ENCODE results near the gene EPB41L2.

Gene EPB41L2

GRCh38 chr6:130969166-130969565, 93.9 kb downstream of the EPB41L2 start:
- Mint-ChIP-seq H3K9me3 (peaks cover 3% of the 10 kb centered on the region), H3K36me3 (ENCODE audit: low read depth) (peaks cover 13% of the 10 kb centered on the region), H3K27me3 (ENCODE audit: low read depth, poor library complexity) (no peaks in the 10 kb centered on the region), H3K4me3 (no peak overlapping the region), H3K27ac (no peak overlapping the region), H3K4me1 (peaks cover 48% of the 10 kb centered on the region)
- TF ChIP-seq, protein P1, sequence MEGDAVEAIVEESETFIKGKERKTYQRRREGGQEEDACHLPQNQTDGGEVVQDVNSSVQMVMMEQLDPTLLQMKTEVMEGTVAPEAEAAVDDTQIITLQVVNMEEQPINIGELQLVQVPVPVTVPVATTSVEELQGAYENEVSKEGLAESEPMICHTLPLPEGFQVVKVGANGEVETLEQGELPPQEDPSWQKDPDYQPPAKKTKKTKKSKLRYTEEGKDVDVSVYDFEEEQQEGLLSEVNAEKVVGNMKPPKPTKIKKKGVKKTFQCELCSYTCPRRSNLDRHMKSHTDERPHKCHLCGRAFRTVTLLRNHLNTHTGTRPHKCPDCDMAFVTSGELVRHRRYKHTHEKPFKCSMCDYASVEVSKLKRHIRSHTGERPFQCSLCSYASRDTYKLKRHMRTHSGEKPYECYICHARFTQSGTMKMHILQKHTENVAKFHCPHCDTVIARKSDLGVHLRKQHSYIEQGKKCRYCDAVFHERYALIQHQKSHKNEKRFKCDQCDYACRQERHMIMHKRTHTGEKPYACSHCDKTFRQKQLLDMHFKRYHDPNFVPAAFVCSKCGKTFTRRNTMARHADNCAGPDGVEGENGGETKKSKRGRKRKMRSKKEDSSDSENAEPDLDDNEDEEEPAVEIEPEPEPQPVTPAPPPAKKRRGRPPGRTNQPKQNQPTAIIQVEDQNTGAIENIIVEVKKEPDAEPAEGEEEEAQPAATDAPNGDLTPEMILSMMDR (IDR thresholded peaks at IDR 0.05), result no peak
- DNase-seq, result no peak

- no peaks in the 10 kb centered on the region for H3K9me3 Mint-ChIP-seq
- TF ChIP-seq, protein P1 (IDR thresholded peaks at IDR 0.05), result no peak
- peaks cover 42% of the 10 kb centered on the region for H3K4me1 Mint-ChIP-seq
- no peak for DNase-seq
- no peaks in the 10 kb centered on the region for H3K27me3 Mint-ChIP-seq (ENCODE audit: low read depth, poor library complexity)
- no peak overlapping the region for H3K27ac Mint-ChIP-seq
- peaks cover 7% of the 10 kb centered on the region for H3K36me3 Mint-ChIP-seq (ENCODE audit: low read depth)
- H3K4me3 Mint-ChIP-seq, result no peak overlapping the region
Measured at GRCh38 chr6:130968476-130968875, 94.6 kb downstream of the EPB41L2 start.

GRCh38 chr6:130967502-130968445, 95.3 kb downstream of the EPB41L2 start:
- no peak for DNase-seq
- Mint-ChIP-seq H3K4me3 (no peak overlapping the region), H3K9me3 (no peaks in the 10 kb centered on the region), H3K27me3 (ENCODE audit: low read depth, poor library complexity) (no peaks in the 10 kb centered on the region), H3K36me3 (ENCODE audit: low read depth) (peaks cover 9% of the 10 kb centered on the region), H3K4me1 (peaks cover 45% of the 10 kb centered on the region), H3K27ac (peak overlapping the region; percentile 73)
- TF ChIP-seq, protein P1 (IDR thresholded peaks at IDR 0.05), result no peak

DNA sequence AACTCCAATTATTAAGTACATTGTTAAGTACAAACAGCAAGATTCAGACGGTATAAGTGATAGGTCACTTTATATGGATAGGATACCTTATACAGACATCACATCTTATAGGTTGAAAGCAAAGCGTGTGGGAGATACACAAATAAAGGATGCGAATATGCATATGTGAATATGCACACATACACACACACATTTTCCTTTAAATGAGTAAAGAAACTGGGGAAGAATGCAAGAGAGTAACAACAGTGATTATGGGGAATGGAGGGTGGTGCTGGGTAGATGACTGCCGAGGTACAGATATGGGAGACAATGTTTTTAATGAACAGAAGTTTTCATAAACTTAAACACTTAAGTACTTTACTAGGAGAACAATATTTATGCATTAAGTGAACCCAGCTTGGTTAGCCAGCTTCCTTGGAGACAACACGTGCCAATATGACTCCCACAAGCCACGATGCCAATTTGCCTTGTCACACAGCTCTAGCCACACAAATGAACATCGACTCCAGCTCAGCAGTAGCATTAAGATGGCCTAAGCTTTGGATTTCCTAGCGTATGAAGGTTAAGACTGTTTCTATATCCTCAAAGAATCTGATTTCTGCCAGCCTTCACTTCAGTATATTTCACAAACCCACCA, 96.6 kb downstream of the EPB41L2 start:
- no peaks in the 10 kb centered on the region for H3K9me3 Mint-ChIP-seq
- no peaks in the 10 kb centered on the region for H3K27me3 Mint-ChIP-seq (ENCODE audit: low read depth, poor library complexity)
- H3K4me1 Mint-ChIP-seq, result peaks cover 49% of the 10 kb centered on the region
- H3K4me3 Mint-ChIP-seq, result no peak overlapping the region
- H3K36me3 Mint-ChIP-seq (ENCODE audit: low read depth), result peaks cover 12% of the 10 kb centered on the region
- TF ChIP-seq, protein P1 (IDR thresholded peaks at IDR 0.05), result no peak
- no peak for DNase-seq
- H3K27ac Mint-ChIP-seq, result peak overlapping the region; percentile 2

GRCh38 chr6:130965656-130966055, 97.4 kb downstream of the EPB41L2 start:
- Mint-ChIP-seq H3K4me3 (no peak overlapping the region), H3K9me3 (no peaks in the 10 kb centered on the region), H3K27ac (no peak overlapping the region), H3K4me1 (peaks cover 49% of the 10 kb centered on the region), H3K27me3 (ENCODE audit: low read depth, poor library complexity) (no peaks in the 10 kb centered on the region), H3K36me3 (ENCODE audit: low read depth) (peaks cover 7% of the 10 kb centered on the region)
- TF ChIP-seq, protein P1 (IDR thresholded peaks at IDR 0.05), result no peak
- no peak for DNase-seq

All from nephron progenitor cell (in vitro differentiated cells).